HL-60 (cell line): ENCODE data around the gene PIH1D1.

Source experiments
- CTCF ChIP-seq: IDR thresholded peaks from one replicate; pipeline ENCODE4 v1.5.1; 2011; ENCODE audit warnings: low read length, control low read depth, inconsistent platforms; ENCODE audit not compliant: insufficient read depth
- SPI1 ChIP-seq: IDR thresholded peaks from 2 replicates; pipeline ENCODE4 v1.6.1; 2012; ENCODE audit warnings: low read depth, mild to moderate bottlenecking, borderline replicate concordance

- TF ChIP-seq CTCF = no peak
- TF ChIP-seq SPI1 = no peak
Measured at GRCh38 chr19:49447485-49448431, 3.9 kb downstream of the PIH1D1 start.
